Natural killer cell (primary cell): ENCODE measurements around the gene HM13. TPM values are rescaled to one million over a fixed set of nuclear protein-coding genes. Genes with fewer than 3 reads are reported as not detected.
"Not testable (repeated sequence)": the region's sequence is repeated elsewhere in the genome, so short reads cannot be mapped to it uniquely, and the experiment has no call there.

ENCODE experiments used
- ATAC-seq, 3 donors: fragments of 150-1000 bp in 2 of 3; fragments of 200-7000 bp in 1 of 3; cut with Tn5 transposase; 1 replicate in 1 of 3; 2 replicates in 2 of 3; pipeline ENCODE4 v1.10.0; 2021; ENCODE audit warnings: mild to moderate bottlenecking in 2 of 3, moderate library complexity in 2 of 3
- DNase-seq, 2 donors: peaks; one replicate each; pipeline versions ENCODE4 v3.0.0 to v3.0.0-alpha.2; 2013 to 2021; ENCODE audit warnings: mixed read lengths in 1 of 2
- H3K27ac ChIP-seq: one replicate; pipeline ENCODE4 v1.5.1; 2013; ENCODE audit warnings: mild to moderate bottlenecking, low read length
- H3K27me3 ChIP-seq: one replicate; pipeline ENCODE4 v1.6.1; 2013; ENCODE audit warnings: low read length; ENCODE audit not compliant: control insufficient read depth, insufficient read depth
- H3K36me3 ChIP-seq: one replicate; pipeline ENCODE4 v1.6.1; 2013; ENCODE audit warnings: low read length; ENCODE audit not compliant: control insufficient read depth, insufficient read depth
- H3K4me1 ChIP-seq: one replicate; pipeline ENCODE4 v1.6.1; 2013; ENCODE audit warnings: low read length; ENCODE audit not compliant: control insufficient read depth, insufficient read depth
- H3K4me3 ChIP-seq: one replicate; pipeline ENCODE4 v1.5.1; 2013; ENCODE audit warnings: low read length
- H3K9me3 ChIP-seq: one replicate; pipeline ENCODE4 v1.6.1; 2013; ENCODE audit warnings: low read length; ENCODE audit not compliant: control insufficient read depth, insufficient read depth
- H3K27ac Mint-ChIP-seq, 2 donors: one replicate each; pipeline ENCODE4 v1.8.0; 2022; ENCODE audit warnings: mild to moderate bottlenecking in 2 of 2, mixed read lengths in 2 of 2, moderate library complexity in 1 of 2
- H3K27me3 Mint-ChIP-seq, 2 donors: one replicate each; pipeline ENCODE4 v1.8.0; 2022; ENCODE audit warnings: low read depth in 2 of 2, mixed read lengths in 2 of 2
- H3K36me3 Mint-ChIP-seq: one replicate; pipeline ENCODE4 v1.8.0; 2022; ENCODE audit warnings: mixed read lengths
- H3K4me1 Mint-ChIP-seq, 2 donors: one replicate each; pipeline ENCODE4 v1.8.0; 2022; ENCODE audit warnings: mixed read lengths in 2 of 2
- H3K4me3 Mint-ChIP-seq: one replicate; pipeline ENCODE4 v1.8.0; 2022; ENCODE audit warnings: mild to moderate bottlenecking, moderate library complexity, mixed read lengths
- H3K9me3 Mint-ChIP-seq, 2 donors: one replicate each; pipeline ENCODE4 v1.8.0; 2022; ENCODE audit warnings: mixed read lengths in 2 of 2
- CTCF ChIP-seq: fragments of 200-600 bp; IDR thresholded peaks from one replicate; pipeline ENCODE4 v1.8.0; 2022; ENCODE audit warnings: antibody characterized with exemption
- WGBS: methylation state at CpG from one replicate; pipeline ENCODE4 v1.1.7; 2013; ENCODE audit warnings: missing lambda C conversion rate; ENCODE audit not compliant: insufficient coverage; 5-methylcytosine and 5-hydroxymethylcytosine counted together
- intact Hi-C: fragments of 100-400 bp; cut with micrococcal nuclease; formaldehyde crosslinking; loops from one replicate; pipeline ENCODE4 v1.14.2; 2022
- total RNA-seq, 4 donors: library from RNA; stranded (reverse); fragments of 120-200 nt in 1 of 4; gene quantifications; one replicate each; pipeline versions ENCODE4 v1.2.3 to v1.2.4, GENCODE V29; 2013 to 2022

The HM13 gene
- total RNA-seq, 3 donors from 2014 or later (not counting 1 experiment from before 2014, with no cell fraction given), result 97.5 to 135 (median 104) TPM

DNA sequence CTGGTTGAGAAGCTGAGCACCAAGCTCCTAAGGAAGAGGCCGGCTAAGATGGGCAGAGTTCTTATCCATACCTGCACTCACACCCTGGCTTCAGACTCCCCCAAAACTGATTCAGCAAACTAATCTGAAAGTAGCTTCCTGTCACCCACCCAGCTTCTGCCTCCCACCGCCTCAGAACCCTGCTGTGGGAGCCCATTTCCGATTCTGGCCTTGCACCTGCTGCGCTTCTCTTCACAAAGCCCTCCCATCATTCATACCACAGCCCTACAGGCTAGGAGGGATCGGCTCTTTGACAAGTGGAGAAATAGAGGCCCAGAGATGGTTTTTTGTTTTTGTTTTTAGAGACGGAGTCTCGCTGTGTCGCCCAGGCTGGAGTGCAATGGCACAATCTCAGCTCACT lies 28.7 kb downstream of the HM13 start:
- H3K9me3 Mint-ChIP-seq, result no peaks in the 10 kb centered on the region
- intact Hi-C loops, result no loop called here
- no peak for ATAC-seq

GRCh38 chr20:31543966-31544598 lies 29.8 kb downstream of the HM13 start:
- no peak for ATAC-seq
- Histone ChIP-seq H3K4me3 (no peak overlapping the region), H3K4me1 (peaks cover 33% of the 10 kb centered on the region), H3K36me3 (peaks cover 25% of the 10 kb centered on the region), H3K27ac (no peak overlapping the region), H3K27me3 (no peaks in the 10 kb centered on the region), H3K9me3 (no peaks in the 10 kb centered on the region)
- 84% methylated on average over 1 of the region's 1 CpG for WGBS
- no peak for DNase-seq
- Mint-ChIP-seq H3K36me3 (peaks cover 2% of the 10 kb centered on the region), H3K9me3 (no peaks in the 10 kb centered on the region), H3K4me1 (peaks cover 31 to 47% of the 10 kb centered on the region in 2 donors), H3K27me3 (no peaks in the 10 kb centered on the region), H3K27ac (peak overlapping the region; percentile 41 to 96), H3K4me3 (no peak overlapping the region)
- intact Hi-C loops, result no loop called here
- TF ChIP-seq CTCF, result no peak

More for the DNA sequence above, 28.7 kb downstream of the HM13 start:
- H3K27ac ChIP-seq, result no peak overlapping the region
- H3K4me3 ChIP-seq, result no peak overlapping the region
- 95% methylated on average over 8 of the region's 8 CpGs for WGBS
- H3K27me3 ChIP-seq, result no peaks in the 10 kb centered on the region
- H3K9me3 ChIP-seq, result no peaks in the 10 kb centered on the region
- H3K4me3 Mint-ChIP-seq, result no peak overlapping the region
- H3K27me3 Mint-ChIP-seq, result no peaks in the 10 kb centered on the region
- DNase-seq, result no peak
- peaks cover 42 to 48% of the 10 kb centered on the region in 2 donors for H3K4me1 Mint-ChIP-seq
- TF ChIP-seq CTCF, result no peak
- H3K36me3 ChIP-seq, result peaks cover 28% of the 10 kb centered on the region
- peaks cover 9% of the 10 kb centered on the region for H3K36me3 Mint-ChIP-seq
- H3K27ac Mint-ChIP-seq, result peak overlapping the region; percentile 43 to 79
- peaks cover 26% of the 10 kb centered on the region for H3K4me1 ChIP-seq

DNA sequence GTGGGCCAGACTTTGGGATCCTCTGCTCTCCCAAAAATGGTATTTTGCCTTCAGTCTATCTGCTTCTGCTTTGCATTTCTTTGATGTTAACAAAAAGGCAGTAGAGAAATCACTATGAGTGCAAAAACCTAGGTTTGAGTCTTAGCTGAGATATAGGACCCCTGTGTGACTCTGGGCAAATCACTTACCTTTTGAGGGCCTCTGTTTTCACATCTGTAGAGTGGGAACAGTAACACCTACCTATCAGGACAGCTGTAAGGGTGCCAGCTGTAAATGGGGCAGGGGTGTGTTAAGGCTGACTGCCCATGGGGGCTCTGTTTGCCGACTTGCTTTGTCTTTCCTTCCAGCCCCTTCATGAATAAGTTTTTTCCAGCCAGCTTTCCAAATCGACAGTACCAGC lies 30.4 kb downstream of the HM13 start:
- Mint-ChIP-seq H3K4me1 (peaks cover 30 to 46% of the 10 kb centered on the region in 2 donors), H3K4me3 (no peak overlapping the region), H3K36me3 (no peaks in the 10 kb centered on the region), H3K9me3 (no peaks in the 10 kb centered on the region), H3K27me3 (no peaks in the 10 kb centered on the region), H3K27ac (peak overlapping the region; percentile 70 to 96)
- Histone ChIP-seq H3K4me1 (peaks cover 33% of the 10 kb centered on the region), H3K27me3 (no peaks in the 10 kb centered on the region), H3K4me3 (no peak overlapping the region), H3K9me3 (no peaks in the 10 kb centered on the region), H3K36me3 (peaks cover 28% of the 10 kb centered on the region), H3K27ac (no peak overlapping the region)
- DNase-seq, result no peak
- 100% methylated on average over 2 of the region's 2 CpGs for WGBS
- intact Hi-C loops, result no loop called here
- ATAC-seq, result no peak
- TF ChIP-seq CTCF, result no peak

- Mint-ChIP-seq H3K4me3 (peak overlapping the region; percentile 68), H3K4me1 (peaks cover 30 to 46% of the 10 kb centered on the region in 2 donors), H3K27ac (peak overlapping the region; percentile 70 to 96)
- H3K27me3 ChIP-seq, H3K27ac ChIP-seq, H3K9me3 Mint-ChIP-seq, H3K4me3 ChIP-seq, H3K9me3 ChIP-seq, H3K36me3 Mint-ChIP-seq, intact Hi-C loops, H3K27me3 Mint-ChIP-seq, DNase-seq, ATAC-seq: not testable (repeated sequence)
- Histone ChIP-seq H3K4me1 (peaks cover 33% of the 10 kb centered on the region), H3K36me3 (peaks cover 28% of the 10 kb centered on the region)
- 96% methylated on average over 4 of the region's 5 CpGs for WGBS
These were observed 31.4 kb downstream of the HM13 start for GRCh38 chr20:31545621-31546040.
